GM10847 (cell line): ENCODE measurements around the gene GPBAR1.

Source experiments
- POLR2A ChIP-seq: IDR thresholded peaks from 2 replicates; pipeline ENCODE4 v1.6.1; 2011; ENCODE audit not compliant: insufficient read length; ENCODE audit errors: extremely low read depth

Gene GPBAR1

DNA sequence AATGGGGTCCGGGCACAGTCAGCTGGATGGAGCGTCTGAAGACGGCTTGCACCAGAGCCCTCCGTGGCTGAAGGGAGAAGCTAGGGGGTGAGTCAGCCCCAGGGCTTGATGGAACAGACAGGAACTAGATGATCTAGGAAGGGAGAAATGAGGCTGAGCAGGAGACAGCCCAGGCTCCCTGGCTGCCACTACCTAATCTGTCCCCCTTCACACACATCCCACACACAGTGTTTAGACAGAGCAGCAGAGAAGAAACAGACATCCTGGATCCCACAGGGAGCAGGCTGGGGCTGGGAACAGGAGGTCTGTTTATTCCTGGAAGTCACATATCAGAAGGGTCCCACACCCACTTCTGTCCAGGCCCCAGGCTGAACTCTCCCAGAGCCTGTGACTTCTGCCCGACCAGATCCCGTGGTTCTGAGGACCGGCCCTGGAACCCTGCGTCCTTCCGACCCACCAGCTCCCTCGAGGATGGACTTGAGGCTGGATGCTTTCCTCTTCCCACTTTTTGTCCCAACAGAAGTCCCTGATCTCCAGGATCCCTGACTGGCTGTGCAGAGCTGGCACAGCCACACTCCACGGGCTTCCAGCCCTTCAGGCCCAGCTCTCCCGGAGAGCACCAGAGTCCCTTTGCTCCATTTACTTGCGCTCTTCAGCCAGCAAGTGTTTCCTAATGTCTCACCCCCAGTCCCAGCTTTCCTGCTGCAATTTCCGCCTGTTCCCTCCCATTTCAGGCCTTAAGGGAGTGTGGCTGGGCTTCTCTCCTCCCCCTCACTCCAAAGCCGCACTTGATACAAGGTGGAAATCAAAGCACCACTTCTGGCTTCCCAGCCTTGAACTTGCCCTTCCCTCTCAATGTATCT is 1.5 kb upstream of the GPBAR1 start:
- no peak for TF ChIP-seq POLR2A

GRCh38 chr2:218260166-218260565 is 649 bp upstream of the GPBAR1 start:
- TF ChIP-seq POLR2A, result no peak

DNA sequence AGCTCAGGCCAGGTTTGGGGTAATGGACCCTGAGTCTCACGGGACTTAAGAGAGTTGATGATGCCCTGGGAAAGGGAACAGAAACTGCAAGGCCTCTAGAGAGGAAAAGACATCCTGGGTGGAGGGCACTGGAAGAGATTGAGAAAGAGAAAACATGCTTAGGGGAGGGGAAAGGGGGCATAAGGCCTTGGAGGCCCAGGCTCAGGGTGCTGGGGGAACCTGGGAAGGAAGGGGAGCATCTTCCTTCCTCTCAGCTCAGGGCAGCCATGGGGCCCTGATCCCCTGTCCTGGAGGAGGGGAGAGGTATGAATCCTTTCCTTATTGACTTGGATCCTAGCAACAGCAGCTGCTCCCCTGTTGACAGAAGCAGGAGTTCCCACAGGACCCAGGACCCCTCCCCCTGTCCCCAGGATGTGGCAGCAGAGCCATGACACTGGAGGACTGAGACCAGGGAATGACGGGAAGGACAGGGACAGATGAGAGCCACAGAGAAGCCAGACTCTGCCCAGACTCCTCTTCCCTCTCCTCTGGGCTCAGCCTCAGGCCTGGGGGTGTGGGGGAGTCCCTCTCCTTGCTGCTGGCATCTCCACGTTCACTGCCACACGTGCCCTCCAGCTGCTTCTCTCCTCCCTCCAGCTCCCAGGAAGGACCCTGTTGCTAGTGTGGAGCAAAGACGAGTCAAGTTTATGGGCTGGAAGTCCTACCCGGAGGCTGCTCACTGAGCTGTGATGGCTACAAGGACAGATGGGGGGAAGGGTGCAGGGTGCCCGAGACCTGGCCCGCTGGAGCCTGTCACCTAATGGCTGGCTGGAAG is 815 bp downstream of the GPBAR1 start:
- no peak for TF ChIP-seq POLR2A

DNA sequence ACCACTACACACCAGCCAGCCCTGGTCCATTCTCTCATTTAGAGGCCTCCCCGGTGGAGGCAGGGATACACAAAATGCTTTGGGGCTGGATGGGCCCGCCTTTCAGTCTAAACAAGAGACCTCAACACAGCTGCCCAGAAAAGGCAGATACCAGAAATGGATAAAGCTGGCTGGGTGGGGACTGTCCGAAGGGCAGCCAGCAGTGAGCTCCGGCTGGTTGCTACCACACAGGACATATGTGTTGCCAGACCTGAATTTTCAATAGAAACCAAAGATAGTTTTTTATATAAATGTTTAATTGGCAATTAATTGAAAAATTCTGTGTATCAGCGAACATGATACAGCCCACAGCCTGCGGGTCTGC is 1.4 kb downstream of the GPBAR1 start:
- TF ChIP-seq POLR2A, result no peak

DNA sequence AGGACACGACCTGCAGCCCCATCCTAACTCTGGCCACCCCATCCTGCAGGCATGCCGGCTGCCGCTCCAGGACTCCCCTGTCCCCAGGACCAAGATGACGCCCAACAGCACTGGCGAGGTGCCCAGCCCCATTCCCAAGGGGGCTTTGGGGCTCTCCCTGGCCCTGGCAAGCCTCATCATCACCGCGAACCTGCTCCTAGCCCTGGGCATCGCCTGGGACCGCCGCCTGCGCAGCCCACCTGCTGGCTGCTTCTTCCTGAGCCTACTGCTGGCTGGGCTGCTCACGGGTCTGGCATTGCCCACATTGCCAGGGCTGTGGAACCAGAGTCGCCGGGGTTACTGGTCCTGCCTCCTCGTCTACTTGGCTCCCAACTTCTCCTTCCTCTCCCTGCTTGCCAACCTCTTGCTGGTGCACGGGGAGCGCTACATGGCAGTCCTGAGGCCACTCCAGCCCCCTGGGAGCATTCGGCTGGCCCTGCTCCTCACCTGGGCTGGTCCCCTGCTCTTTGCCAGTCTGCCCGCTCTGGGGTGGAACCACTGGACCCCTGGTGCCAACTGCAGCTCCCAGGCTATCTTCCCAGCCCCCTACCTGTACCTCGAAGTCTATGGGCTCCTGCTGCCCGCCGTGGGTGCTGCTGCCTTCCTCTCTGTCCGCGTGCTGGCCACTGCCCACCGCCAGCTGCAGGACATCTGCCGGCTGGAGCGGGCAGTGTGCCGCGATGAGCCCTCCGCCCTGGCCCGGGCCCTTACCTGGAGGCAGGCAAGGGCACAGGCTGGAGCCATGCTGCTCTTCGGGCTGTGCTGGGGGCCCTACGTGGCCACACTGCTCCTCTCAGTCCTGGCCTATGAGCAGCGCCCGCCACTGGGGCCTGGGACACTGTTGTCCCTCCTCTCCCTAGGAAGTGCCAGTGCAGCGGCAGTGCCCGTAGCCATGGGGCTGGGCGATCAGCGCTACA is 2.1 kb downstream of the GPBAR1 start:
- TF ChIP-seq POLR2A, result no peak

DNA sequence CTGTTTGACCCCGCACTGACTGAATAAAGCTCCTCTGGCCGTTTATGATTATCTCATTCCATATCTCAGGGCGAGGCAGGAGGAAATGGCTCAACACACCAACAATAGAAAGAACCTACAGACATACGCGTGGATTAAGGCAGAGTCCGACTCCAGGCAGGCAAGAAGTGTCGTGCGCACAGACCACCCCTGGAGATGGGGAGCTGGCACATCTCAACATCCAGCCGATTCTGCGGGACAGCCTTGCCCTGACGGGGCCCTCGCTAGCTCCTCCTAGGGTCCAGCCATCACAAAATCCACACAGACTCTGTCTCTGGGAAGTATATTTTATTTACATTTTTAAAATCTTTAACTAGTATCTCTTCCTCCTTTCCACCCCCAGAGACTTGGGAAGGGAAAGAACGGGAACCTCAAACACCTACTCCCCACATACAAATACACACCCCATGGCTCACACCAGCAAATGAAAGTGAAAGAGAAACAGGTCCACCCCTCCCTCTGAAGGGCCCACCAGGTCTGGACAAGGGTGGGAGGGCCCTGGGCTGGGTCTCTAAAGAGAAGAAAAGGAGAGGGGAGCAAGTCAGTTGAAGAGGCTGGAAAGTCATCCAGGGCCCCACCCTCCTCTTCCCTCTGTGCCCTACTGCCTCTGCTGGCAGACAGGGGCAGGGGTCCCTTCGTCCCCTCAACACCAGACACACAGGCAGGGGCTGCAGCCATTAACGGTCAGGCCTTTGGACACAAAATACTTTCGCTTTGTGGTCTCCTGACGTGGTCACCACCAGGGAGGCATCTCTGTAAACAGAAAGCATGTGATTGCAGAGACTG is 3.2 kb downstream of the GPBAR1 start:
- no peak for TF ChIP-seq POLR2A

DNA sequence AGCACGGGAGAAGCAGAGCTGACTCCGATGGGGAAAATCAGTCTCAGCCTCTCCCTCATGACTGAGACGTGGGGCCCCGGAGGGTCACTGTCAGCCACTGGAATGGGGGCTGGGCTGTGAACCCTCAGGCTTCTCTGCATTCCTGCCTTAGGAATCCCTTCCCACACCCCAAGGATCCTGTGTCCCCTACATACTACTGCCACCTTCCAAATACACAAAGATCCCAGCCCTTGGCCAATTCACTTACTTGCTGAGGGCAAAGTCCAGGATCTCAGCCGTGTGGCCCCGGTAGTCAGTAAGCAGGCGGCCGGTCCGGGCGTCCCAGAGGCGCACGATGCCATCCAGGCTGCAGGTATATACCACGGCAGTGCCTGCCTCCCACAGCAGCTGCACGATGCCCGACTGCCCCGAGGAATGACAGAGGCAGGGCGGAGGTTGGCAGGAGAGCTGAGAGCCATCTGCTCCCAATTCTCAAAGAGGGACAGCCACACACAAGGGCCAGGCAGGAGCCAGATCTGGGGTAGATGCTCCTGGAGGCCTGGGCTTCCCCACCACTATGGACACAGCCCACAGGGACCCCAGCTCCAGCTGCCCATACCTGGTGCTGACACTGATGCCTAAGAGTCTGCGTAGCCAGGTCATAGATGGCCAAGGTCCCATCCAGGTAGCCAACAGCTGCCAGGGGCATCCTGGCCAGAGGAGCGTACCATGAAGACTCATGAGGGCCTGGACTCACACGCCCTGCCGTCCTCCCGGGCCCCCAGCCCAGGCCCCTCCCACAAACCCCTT is 4.2 kb downstream of the GPBAR1 start:
- no peak for TF ChIP-seq POLR2A

GRCh38 chr2:218265626-218266025 is 4.8 kb downstream of the GPBAR1 start:
- TF ChIP-seq POLR2A, result no peak

DNA sequence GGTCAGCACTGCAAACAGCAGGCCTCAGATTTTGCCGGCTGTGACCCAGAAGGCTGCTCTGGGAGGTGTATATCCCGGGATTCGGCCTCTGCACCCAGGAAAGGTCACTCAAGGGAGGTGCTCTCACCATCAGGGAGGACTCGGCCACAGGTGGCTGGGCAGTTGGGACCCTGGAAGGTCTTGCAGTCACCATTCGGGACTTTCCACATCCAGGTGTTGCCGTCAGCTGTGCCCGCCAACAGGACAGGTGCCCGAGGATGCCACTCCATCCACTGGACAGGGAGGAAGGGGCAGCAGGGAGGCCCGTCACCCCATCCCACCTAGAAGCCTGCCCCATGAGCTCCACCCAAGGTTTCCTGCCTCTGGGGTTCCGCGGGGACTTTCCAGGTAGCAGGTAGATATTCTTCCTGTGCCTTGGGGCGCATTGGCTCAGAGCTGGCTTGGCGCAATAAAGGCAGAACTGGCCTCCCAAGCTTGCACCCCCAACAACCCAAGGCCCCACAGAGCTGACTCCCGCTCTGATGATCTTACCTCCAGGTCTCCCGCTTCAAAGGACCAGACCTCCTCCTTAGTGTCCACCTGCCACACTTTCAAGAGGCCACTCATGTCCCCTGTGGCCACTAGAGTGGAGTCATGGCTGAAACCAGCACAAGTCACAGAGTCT is 5.6 kb downstream of the GPBAR1 start:
- TF ChIP-seq POLR2A, result no peak

- no peak for TF ChIP-seq POLR2A
These were observed 6.4 kb downstream of the GPBAR1 start for GRCh38 chr2:218267259-218267658.

DNA sequence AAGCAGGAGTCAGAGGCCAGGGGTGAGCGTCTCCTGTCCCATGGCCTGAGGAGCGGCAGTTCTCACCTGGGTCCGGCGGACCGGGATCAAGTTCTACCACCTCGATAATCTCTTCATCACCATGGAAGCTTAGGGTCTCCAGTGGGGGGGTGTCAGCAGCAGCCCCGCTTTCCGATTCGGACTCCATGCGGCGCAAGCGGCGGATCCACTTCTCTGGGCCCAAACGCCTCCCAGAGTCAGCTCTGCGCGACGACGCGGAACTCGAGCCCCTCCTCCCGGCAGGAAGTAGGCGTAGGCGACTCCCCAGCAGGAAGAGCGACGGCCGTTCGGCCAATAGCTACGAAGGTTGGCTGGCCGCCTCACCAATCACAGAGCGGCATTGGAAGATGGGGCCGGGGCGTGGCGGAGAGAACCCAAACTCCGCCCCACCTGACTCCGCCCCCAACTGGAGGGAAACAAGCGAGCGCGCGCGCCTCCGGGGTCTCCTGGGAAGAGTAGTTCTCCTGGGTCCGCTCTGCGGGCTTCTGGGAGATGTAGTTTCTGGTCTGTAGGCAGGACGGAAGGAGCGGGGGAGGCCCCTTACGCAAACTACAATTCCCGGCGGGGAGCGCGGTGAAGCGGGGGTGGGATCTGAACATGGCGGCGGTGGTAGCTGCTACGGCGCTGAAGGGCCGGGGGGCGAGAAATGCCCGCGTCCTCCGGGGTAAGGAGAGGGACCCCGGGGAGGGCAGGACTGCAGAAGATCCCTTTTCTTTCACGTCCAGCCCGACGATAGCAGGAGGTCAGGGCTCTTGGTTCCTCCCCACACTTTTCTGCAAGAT is 9.3 kb downstream of the GPBAR1 start, which contains the start of the genes AAMP and PNKD:
Gene AAMP, minus strand, starts transcription at position 238 of the 821 bp plus-strand sequence. Its CDS starts 51 bp downstream, at position 187.
Gene PNKD, plus strand, starts transcription at position 620 of the 821 bp plus-strand sequence. Its CDS starts 17 bp downstream, at position 637.
- TF ChIP-seq POLR2A, result peak; percentile 58
